Peyer's patch (tissue), 4 donors: ENCODE measurements around the gene PRSS50.

Experiments used
- CTCF ChIP-seq, 6 experiments: fragments of 450-650 bp in 4 of 6; fragments of 200-600 bp in 2 of 6; sonication (generic) in 1 of 6; IDR thresholded peaks; one replicate each; pipeline ENCODE4 v1.5.1; 2017 to 2019; ENCODE audit warnings: antibody characterized with exemption in 6 of 6, mild to moderate bottlenecking in 3 of 6, moderate library complexity in 1 of 6
- POLR2A ChIP-seq, 2 donors: fragments of 450-650 bp; IDR thresholded peaks; one replicate each; pipeline ENCODE4 v1.5.1; 2017; ENCODE audit warnings: antibody characterized with exemption in 2 of 2, mild to moderate bottlenecking in 2 of 2, moderate library complexity in 2 of 2

DNA sequence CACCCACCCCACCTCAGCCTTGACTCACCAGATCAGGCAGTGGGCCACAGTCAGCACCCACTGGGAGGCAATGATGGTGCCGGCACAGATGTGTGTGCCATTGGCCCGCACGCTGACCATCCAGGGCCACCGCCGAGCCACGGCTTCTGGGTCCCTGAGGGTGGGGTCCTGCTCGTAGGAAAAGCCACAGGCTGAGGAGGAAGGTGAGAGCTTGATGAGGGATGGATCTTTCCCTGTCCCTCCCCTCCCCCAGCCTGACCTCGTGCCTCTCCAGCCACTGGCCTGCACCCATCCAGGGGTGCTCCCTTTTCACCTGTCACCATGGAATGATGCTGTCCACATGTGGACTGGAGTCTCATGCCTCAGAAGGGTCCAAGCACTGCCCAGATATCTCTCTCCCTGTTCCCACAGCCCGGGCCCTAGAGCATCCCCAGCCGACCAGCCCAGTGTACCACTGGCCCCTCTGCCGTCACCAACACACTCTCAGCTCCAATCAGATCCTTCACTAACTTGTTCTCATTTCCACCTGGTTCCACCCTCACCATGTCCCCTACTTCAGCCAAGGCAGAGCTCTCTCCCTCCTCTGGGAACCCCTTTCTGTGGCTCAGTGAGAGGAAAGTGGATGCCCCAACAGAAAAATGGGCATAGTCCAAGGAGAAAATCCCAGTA, 2.0 kb downstream of the PRSS50 start:
- TF ChIP-seq CTCF (IDR thresholded peaks at IDR 0.05) = no peak
- TF ChIP-seq POLR2A (IDR thresholded peaks at IDR 0.05) = no peak
